ENCODE results near the gene TPP2.

- TF ChIP-seq CTCF (IDR thresholded peaks at IDR 0.05) = no peak
- no peak for TF ChIP-seq REST (IDR thresholded peaks at IDR 0.05; ENCODE audit: insufficient read depth in 1 of 2, low read depth in 2 of 2, low read length in 1 of 2)
- no peak for TF ChIP-seq TCF7L2 (IDR thresholded peaks at IDR 0.05; ENCODE audit: low read depth, low read length)
- TF ChIP-seq SIN3A (IDR thresholded peaks at IDR 0.05; ENCODE audit: borderline replicate concordance, insufficient read depth, low read depth, low read length) = no peak
- no peak for TF ChIP-seq POLR2AphosphoS5 (IDR thresholded peaks at IDR 0.05; ENCODE audit: low read depth, low read length)
Measured at GRCh38 chr13:102626928-102627327, 30.1 kb downstream of the TPP2 start.

Measured in Panc1 (cell line).